GM12878 (cell line): ENCODE data around the gene HACD3. TPM values are rescaled to one million over a fixed set of nuclear protein-coding genes. Genes with fewer than 3 reads are reported as not detected.

Source experiments
- ATAC-seq: fragments of 200-7000 bp; cut with Tn5 transposase; 3 replicates; pipeline ENCODE4 v1.9.1; 2020; ENCODE audit warnings: mild to moderate bottlenecking, moderate library complexity
- BruUV-seq: library from RNA; stranded (reverse); fragments of 400-500 nt; replicated peaks from 2 replicates; lab custom pipeline; 2021; lab: Mats Ljungman, UMichigan
- CTCF ChIA-PET: fragments of 300-600 bp; sonication (Branson Sonifier 250); formaldehyde crosslinking; extraction: SDS; loops from one replicate; lab custom pipeline; 2021; ENCODE audit warnings: inconsistent platforms; lab: Yijun Ruan, JAX
- POLR2A ChIA-PET: fragments of 350-600 bp; formaldehyde crosslinking; extraction: SDS; loops from one replicate; lab custom pipeline; 2021; ENCODE audit warnings: inconsistent platforms; lab: Charles Lee
- RAD21 ChIA-PET: fragments of 300-600 bp; sonication (Branson Sonifier 250); formaldehyde crosslinking; loops from one replicate; lab custom pipeline; 2023; ENCODE audit warnings: antibody characterized with exemption; ENCODE audit not compliant: unreplicated experiment; lab: Charles Lee
- SMC1A ChIA-PET: fragments of 300-600 bp; sonication (Branson Sonifier 250); formaldehyde crosslinking; loops from one replicate; lab custom pipeline; 2023; ENCODE audit not compliant: unreplicated experiment, uncharacterized antibody; lab: Charles Lee
- DNase-seq: peaks from one replicate; pipeline ENCODE4 v3.0.0-alpha.2; 2011; ENCODE audit warnings: low read depth, low spot score
- FAIRE-seq: peaks from 3 replicates; lab custom pipeline; 2011; peaks lifted over from hg19 to GRCh38; lab: Jason Lieb, UNC
- H2AFZ ChIP-seq: 2 replicates; pipeline ENCODE4 v1.6.0; 2011; ENCODE audit warnings: low read depth, low read length, control low read depth; ENCODE audit not compliant: control insufficient read depth
- H3K27ac ChIP-seq: 2 replicates; pipeline ENCODE4 v1.5.1; 2011; ENCODE audit warnings: control low read depth; ENCODE audit not compliant: control insufficient read depth, insufficient read depth
- H3K27me3 ChIP-seq, 2 experiments: replicated peaks in 1 of 2; 2 replicates each; pipeline versions ENCODE4 v1.6.0 to v1.6.1; 2011; ENCODE audit warnings: low read length in 1 of 2; ENCODE audit not compliant: control insufficient read depth in 2 of 2, insufficient read depth in 2 of 2
- H3K36me3 ChIP-seq, 2 experiments: 2 replicates each; pipeline ENCODE4 v1.5.1; 2011; ENCODE audit warnings: low read length in 1 of 2; ENCODE audit not compliant: control insufficient read depth in 2 of 2, insufficient read depth in 2 of 2
- H3K4me1 ChIP-seq: 2 replicates; pipeline ENCODE4 v1.6.1; 2011; ENCODE audit warnings: mild to moderate bottlenecking, low read length, moderate library complexity, mixed read lengths; ENCODE audit not compliant: control insufficient read depth, insufficient read depth
- H3K4me2 ChIP-seq: 2 replicates; pipeline ENCODE4 v1.6.0; 2011; ENCODE audit warnings: control low read depth; ENCODE audit not compliant: control insufficient read depth, insufficient read depth
- H3K4me3 ChIP-seq: fragments of 200-600 bp; sonication (generic); 2 replicates; pipeline ENCODE4 v1.5.1; 2016
- H3K79me2 ChIP-seq: 2 replicates; pipeline ENCODE4 v1.6.0; 2011; ENCODE audit warnings: low read length; ENCODE audit not compliant: control insufficient read depth, insufficient read depth
- H3K9ac ChIP-seq: 2 replicates; pipeline ENCODE4 v1.8.0; 2011; ENCODE audit warnings: low read length, control low read depth, mixed read lengths; ENCODE audit not compliant: control insufficient read depth, insufficient read depth
- H3K9me3 ChIP-seq: replicated peaks from 3 replicates; pipeline ENCODE4 v1.5.1; 2011; ENCODE audit warnings: mild to moderate bottlenecking, low read length; ENCODE audit not compliant: control insufficient read depth, insufficient read depth
- H4K20me1 ChIP-seq: 2 replicates; pipeline ENCODE4 v1.6.0; 2011; ENCODE audit not compliant: control insufficient read depth, insufficient read depth
- CREB1 ChIP-seq: IDR thresholded peaks from 2 replicates; pipeline ENCODE4 v1.6.1; 2012; ENCODE audit warnings: low read depth, mild to moderate bottlenecking, inconsistent platforms
- E2F4 ChIP-seq: IDR thresholded peaks from 2 replicates; pipeline ENCODE4 v1.6.1; 2012; ENCODE audit warnings: low read depth, low read length, improper control_type of control experiment
- FOS ChIP-seq: IDR thresholded peaks from 3 replicates; pipeline ENCODE4 v1.6.1; 2011; ENCODE audit warnings: borderline replicate concordance; ENCODE audit not compliant: insufficient read length; ENCODE audit errors: extremely low read depth
- NR2F1 ChIP-seq: fragments of 450-650 bp; conservative IDR thresholded peaks from 2 replicates; pipeline ENCODE4 v1.6.1; 2017; ENCODE audit warnings: mild to moderate bottlenecking
- POLR2A ChIP-seq: IDR thresholded peaks from 2 replicates; pipeline ENCODE4 v1.6.1; 2011; ENCODE audit warnings: low read depth, mild to moderate bottlenecking, low read length
- WRNIP1 ChIP-seq: IDR thresholded peaks from 2 replicates; pipeline ENCODE4 v1.6.1; 2011; ENCODE audit warnings: low read depth, low read length, improper control_type of control experiment, borderline replicate concordance
- ZNF274 ChIP-seq: IDR thresholded peaks from one replicate; pipeline ENCODE4 v1.8.0; 2011; ENCODE audit not compliant: insufficient read length, insufficient read depth
- WGBS: methylation state at CpG from one replicate; pipeline ENCODE4 v1.1.6; 2016; ENCODE audit warnings: low lambda C conversion rate; ENCODE audit not compliant: insufficient replicate concordance, insufficient coverage; ENCODE audit errors: missing lambda C conversion rate; 5-methylcytosine and 5-hydroxymethylcytosine counted together
- in situ Hi-C: fragments of 300-500 bp; cut with MboI; formaldehyde crosslinking; loops from 9 replicates; pipeline ENCODE4 v1.14.3; 2018; ENCODE audit warnings: mixed read lengths
- intact Hi-C: fragments of 100-400 bp; cut with micrococcal nuclease; formaldehyde crosslinking; loops from one replicate; pipeline ENCODE4 v1.14.2; 2022; ENCODE audit not compliant: unreplicated experiment
- polyA plus RNA-seq, 11 experiments: library from polyadenylated mRNA; depleted of rRNA in 4 of 11; unstranded in 6 of 11; stranded (reverse) in 5 of 11; fragments of >200 nt; fragmentation: Nextera tagmentation in 4 of 11; fragmentation: Illumina TruSeq in 1 of 11; extraction: Ambion mirVana in 4 of 11; extraction: Trizol in 1 of 11; gene quantifications; 1 replicate in 1 of 11; 2 replicates in 10 of 11; pipeline versions ENCODE4 v1.2.1 to v1.2.3, GENCODE V29; 2011 to 2016; ENCODE audit warnings: inconsistent platforms in 2 of 11, missing spikeins in 2 of 11, low read depth in 1 of 11
- total RNA-seq, 4 experiments: library from RNA; depleted of rRNA in 3 of 4; stranded (reverse); fragments of >200 nt in 3 of 4; fragmentation: Illumina TruSeq in 1 of 4; extraction: Trizol in 1 of 4; gene quantifications; 2 replicates each; pipeline versions ENCODE4 v1.2.1 to v1.2.3, GENCODE V29; 2013 to 2021
- TF ChIP-seq, protein P1 (sequence below): fragments of 450-650 bp; IDR thresholded peaks from 2 replicates; pipeline ENCODE4 v1.6.1; 2018; ENCODE audit warnings: borderline replicate concordance, mild to moderate bottlenecking; ENCODE audit not compliant: partially characterized antibody
- TF ChIP-seq, protein P2 (sequence below): fragments of 450-650 bp; formaldehyde crosslinking; IDR thresholded peaks from 2 replicates; pipeline ENCODE4 v1.4.0; 2020; ENCODE audit warnings: mild to moderate bottlenecking, moderate library complexity

Gene HACD3
- total and polyA plus RNA-seq, 10 of the 15 experiments (the other 5 are each of a cell fraction or from before 2014, with no cell fraction given): 25.9 to 75.8 (median 48.3) TPM

GRCh38 chr15:65518633-65519285 is 11.5 kb upstream of the HACD3 start:
- ChIA-PET SMC1A (interaction anchor here (0.8 kb wide), 1 partner anchor 92 kb away, joined by 3 read pairs; the partner anchor contains the start of gene INTS14), CTCF (interaction anchor here (0.6 to 1.0 kb wide), 5 partner anchors 10 to 79 kb away, joined by 3 to 5 read pairs (median 3); partner anchors contain the start of gene HACD3), RAD21 (interaction anchor here (0.6 kb wide), 1 partner anchor 27 kb away, joined by 4 read pairs; no protein-coding TSS in a partner anchor), POLR2A (interaction anchor here (0.6 to 1.1 kb wide), 4 partner anchors 9 to 254 kb away, joined by 3 to 6 read pairs (median 4); partner anchors contain the start of gene HACD3)
- no TSS peak for BruUV-seq
- Histone ChIP-seq H3K4me1 (peaks cover 3% of the 10 kb centered on the region), H3K27me3 (no peaks in the 10 kb centered on the region), H3K9ac (no peak overlapping the region), H3K4me3 (no peak overlapping the region), H2AFZ (no peak overlapping the region), H3K27ac (no peak overlapping the region), H3K4me2 (no peak overlapping the region), H4K20me1 (no peaks in the 10 kb centered on the region), H3K36me3 (peaks cover 0 to 5% of the 10 kb centered on the region in 2 experiments; a peak in 2 of 4 replicates), H3K9me3 (no peaks in the 10 kb centered on the region), H3K79me2 (peaks cover 32% of the 10 kb centered on the region)
- DNase-seq (no peak), ATAC-seq (no peak), FAIRE-seq (no peak)
- in situ Hi-C loops (no loop called here), intact Hi-C loops (no loop called here)
- TF ChIP-seq NR2F1: no peak
- no peak for TF ChIP-seq ZNF274
- WGBS: 70% methylated on average over 4 of the region's 4 CpGs

- Histone ChIP-seq H2AFZ (no peak overlapping the region), H3K9me3 (no peaks in the 10 kb centered on the region), H3K79me2 (peaks cover 11% of the 10 kb centered on the region), H3K4me2 (no peak overlapping the region), H3K27ac (no peak overlapping the region), H3K9ac (no peak overlapping the region), H3K27me3 (no peaks in the 10 kb centered on the region), H3K36me3 (no peaks in the 10 kb centered on the region), H3K4me3 (no peak overlapping the region), H3K4me1 (no peaks in the 10 kb centered on the region), H4K20me1 (no peaks in the 10 kb centered on the region)
- 58% methylated on average over 6 of the region's 7 CpGs for WGBS
- ChIA-PET CTCF (no interaction called here), POLR2A (no interaction called here), RAD21 (no interaction called here), SMC1A (no interaction called here)
- in situ Hi-C loops (no loop called here), intact Hi-C loops (no loop called here)
- ATAC-seq (no peak), FAIRE-seq (no peak), DNase-seq (no peak)
- no TSS peak for BruUV-seq
- TF ChIP-seq, protein P1, sequence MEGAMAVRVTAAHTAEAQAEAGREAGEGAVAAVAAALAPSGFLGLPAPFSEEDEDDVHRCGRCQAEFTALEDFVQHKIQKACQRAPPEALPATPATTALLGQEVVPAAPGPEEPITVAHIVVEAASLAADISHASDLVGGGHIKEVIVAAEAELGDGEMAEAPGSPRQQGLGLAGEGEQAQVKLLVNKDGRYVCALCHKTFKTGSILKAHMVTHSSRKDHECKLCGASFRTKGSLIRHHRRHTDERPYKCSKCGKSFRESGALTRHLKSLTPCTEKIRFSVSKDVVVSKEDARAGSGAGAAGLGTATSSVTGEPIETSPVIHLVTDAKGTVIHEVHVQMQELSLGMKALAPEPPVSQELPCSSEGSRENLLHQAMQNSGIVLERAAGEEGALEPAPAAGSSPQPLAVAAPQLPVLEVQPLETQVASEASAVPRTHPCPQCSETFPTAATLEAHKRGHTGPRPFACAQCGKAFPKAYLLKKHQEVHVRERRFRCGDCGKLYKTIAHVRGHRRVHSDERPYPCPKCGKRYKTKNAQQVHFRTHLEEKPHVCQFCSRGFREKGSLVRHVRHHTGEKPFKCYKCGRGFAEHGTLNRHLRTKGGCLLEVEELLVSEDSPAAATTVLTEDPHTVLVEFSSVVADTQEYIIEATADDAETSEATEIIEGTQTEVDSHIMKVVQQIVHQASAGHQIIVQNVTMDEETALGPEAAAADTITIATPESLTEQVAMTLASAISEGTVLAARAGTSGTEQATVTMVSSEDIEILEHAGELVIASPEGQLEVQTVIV: no peak
- no peak for TF ChIP-seq WRNIP1
- TF ChIP-seq CREB1: no peak
- no peak for TF ChIP-seq E2F4
- TF ChIP-seq POLR2A: no peak
- no peak for TF ChIP-seq FOS
- TF ChIP-seq, protein P2, sequence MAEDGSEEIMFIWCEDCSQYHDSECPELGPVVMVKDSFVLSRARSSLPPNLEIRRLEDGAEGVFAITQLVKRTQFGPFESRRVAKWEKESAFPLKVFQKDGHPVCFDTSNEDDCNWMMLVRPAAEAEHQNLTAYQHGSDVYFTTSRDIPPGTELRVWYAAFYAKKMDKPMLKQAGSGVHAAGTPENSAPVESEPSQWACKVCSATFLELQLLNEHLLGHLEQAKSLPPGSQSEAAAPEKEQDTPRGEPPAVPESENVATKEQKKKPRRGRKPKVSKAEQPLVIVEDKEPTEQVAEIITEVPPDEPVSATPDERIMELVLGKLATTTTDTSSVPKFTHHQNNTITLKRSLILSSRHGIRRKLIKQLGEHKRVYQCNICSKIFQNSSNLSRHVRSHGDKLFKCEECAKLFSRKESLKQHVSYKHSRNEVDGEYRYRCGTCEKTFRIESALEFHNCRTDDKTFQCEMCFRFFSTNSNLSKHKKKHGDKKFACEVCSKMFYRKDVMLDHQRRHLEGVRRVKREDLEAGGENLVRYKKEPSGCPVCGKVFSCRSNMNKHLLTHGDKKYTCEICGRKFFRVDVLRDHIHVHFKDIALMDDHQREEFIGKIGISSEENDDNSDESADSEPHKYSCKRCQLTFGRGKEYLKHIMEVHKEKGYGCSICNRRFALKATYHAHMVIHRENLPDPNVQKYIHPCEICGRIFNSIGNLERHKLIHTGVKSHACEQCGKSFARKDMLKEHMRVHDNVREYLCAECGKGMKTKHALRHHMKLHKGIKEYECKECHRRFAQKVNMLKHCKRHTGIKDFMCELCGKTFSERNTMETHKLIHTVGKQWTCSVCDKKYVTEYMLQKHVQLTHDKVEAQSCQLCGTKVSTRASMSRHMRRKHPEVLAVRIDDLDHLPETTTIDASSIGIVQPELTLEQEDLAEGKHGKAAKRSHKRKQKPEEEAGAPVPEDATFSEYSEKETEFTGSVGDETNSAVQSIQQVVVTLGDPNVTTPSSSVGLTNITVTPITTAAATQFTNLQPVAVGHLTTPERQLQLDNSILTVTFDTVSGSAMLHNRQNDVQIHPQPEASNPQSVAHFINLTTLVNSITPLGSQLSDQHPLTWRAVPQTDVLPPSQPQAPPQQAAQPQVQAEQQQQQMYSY (CRISPR knock-in tag): no peak
These were observed 8.9 kb upstream of the HACD3 start for GRCh38 chr15:65521350-65521749.
